ENCODE measurements around the gene LCN15. TPM values are rescaled to one million over a fixed set of nuclear protein-coding genes. Genes with fewer than 3 reads are reported as not detected.

LCN15 gene
- total RNA-seq, 1 experiment from 2014 or later = not detected

DNA sequence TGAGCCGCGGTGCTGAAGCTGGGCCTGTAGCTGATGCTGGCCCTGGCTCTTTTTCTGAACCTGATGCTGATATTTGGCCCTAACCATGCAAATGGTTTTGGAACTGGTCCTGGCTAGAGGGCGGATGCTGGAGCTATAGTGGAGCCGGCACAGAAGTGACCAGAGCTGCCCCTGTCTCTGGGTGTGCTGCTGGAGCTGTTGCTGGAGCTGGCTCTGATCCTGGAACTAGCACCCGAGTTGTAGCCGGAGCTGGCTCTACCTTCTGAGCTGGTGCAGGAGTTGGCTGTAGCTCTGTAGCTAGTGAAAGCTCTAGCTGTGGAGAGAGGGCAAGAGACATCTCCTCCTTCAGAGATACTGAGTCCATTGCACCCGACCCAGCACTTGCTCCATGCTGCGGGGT lies 34.4 kb downstream of the LCN15 start:
- Mint-ChIP-seq H3K36me3 (ENCODE audit: insufficient read depth in 1 of 3, low read depth in 3 of 3) (peaks cover 18 to 26% (median 19%) of the 10 kb centered on the region in 3 experiments), H3K27me3 (ENCODE audit: low read depth) (peaks cover 15% of the 10 kb centered on the region), H3K9me3 (no peaks in the 10 kb centered on the region), H3K27ac (no peak overlapping the region; a peak in 1 of 7 replicates), H3K4me3 (peak overlapping the region; percentile 35 to 78; a peak in 4 of 5 replicates), H3K4me1 (peaks cover 10 to 24% of the 10 kb centered on the region in 2 experiments)
- no peak for TF ChIP-seq CTCF (conservative IDR thresholded peaks at IDR 0.05)
- Histone ChIP-seq H3K9me3 (ENCODE audit: control insufficient read depth, low read depth, low read length) (no peaks in the 10 kb centered on the region), H3K56ac (ENCODE audit: insufficient read length, low read depth, low read length) (no peak overlapping the region), H3K4me2 (ENCODE audit: insufficient read depth, insufficient read length, low read length) (no peak overlapping the region), H3K23me2 (ENCODE audit: insufficient read length, low read depth, low read length, poor library complexity, severe bottlenecking) (peaks cover 10% of the 10 kb centered on the region), H2AFZ (ENCODE audit: low read length) (no peak overlapping the region), H3K79me2 (ENCODE audit: insufficient read depth, low read length) (peaks cover 11% of the 10 kb centered on the region; the same call in 1 of the 2 replicates), H2BK12ac (ENCODE audit: insufficient read length, low read depth, low read length) (no peak overlapping the region), H3K23ac (ENCODE audit: insufficient read length, low read depth, low read length) (no peak overlapping the region), H3K27me3 (ENCODE audit: insufficient read depth, low read length) (no peaks in the 10 kb centered on the region), H2BK5ac (ENCODE audit: insufficient read length, low read length) (no peak overlapping the region), H3K79me1 (ENCODE audit: insufficient read depth, low read depth, low read length, poor library complexity, severe bottlenecking) (peaks cover 6% of the 10 kb centered on the region), H2BK120ac (ENCODE audit: low read depth, low read length, poor library complexity, severe bottlenecking) (no peak overlapping the region), H3K14ac (ENCODE audit: insufficient read depth, low read length) (no peak overlapping the region), H2BK20ac (ENCODE audit: low read depth, low read length, poor library complexity, severe bottlenecking) (no peak overlapping the region), H3K9ac (ENCODE audit: extremely low read depth, insufficient read length, low read length) (no peak overlapping the region), H3K27ac (ENCODE audit: insufficient read length, low read depth, low read length) (no peak overlapping the region), H3K4ac (ENCODE audit: low read depth, low read length) (no peak overlapping the region), H3K4me1 (ENCODE audit: insufficient read depth, low read length) (no peaks in the 10 kb centered on the region), H4K20me1 (ENCODE audit: control insufficient read depth, insufficient read depth, insufficient read length) (no peaks in the 10 kb centered on the region), H2AK5ac (ENCODE audit: insufficient read length, low read length) (no peak overlapping the region), H3T11ph (ENCODE audit: low read length) (no peak overlapping the region), H4K8ac (replicated peaks; ENCODE audit: insufficient read length, low read depth, low read length) (no peak overlapping the region), H4K91ac (ENCODE audit: insufficient read length, low read depth, low read length) (no peak overlapping the region), H4K5ac (ENCODE audit: insufficient read length, low read depth, low read length) (no peak overlapping the region), H3K18ac (ENCODE audit: insufficient read length, low read depth, low read length) (no peak overlapping the region), H2BK15ac (ENCODE audit: low read depth, low read length) (no peak overlapping the region)
- no peak for DNase-seq
- WGBS (ENCODE audit: extremely low coverage, insufficient read length, low lambda C conversion rate) = no CpG with 5 or more reads among the region's 8 CpGs
